CD4-positive, CD25-positive, alpha-beta regulatory T cell (primary cell): ENCODE measurements around the gene FAM216B. TPM values are rescaled to one million over a fixed set of nuclear protein-coding genes. Genes with fewer than 3 reads are reported as not detected.

Experiments
- ATAC-seq, 2 donors: fragments of 150-1000 bp; cut with Tn5 transposase; one replicate each; pipeline ENCODE4 v1.10.0; 2021; ENCODE audit warnings: low read depth in 2 of 2, moderate number of reproducible peaks in 2 of 2, moderate library complexity in 1 of 2
- DNase-seq, 3 donors: peaks; one replicate each; pipeline versions ENCODE4 v3.0.0 to v3.0.0-alpha.2; 2012 to 2022; ENCODE audit warnings: mixed read lengths in 1 of 3
- H3K27ac ChIP-seq: one replicate; pipeline ENCODE4 v1.7.0; 2013; ENCODE audit warnings: mild to moderate bottlenecking, low read length; ENCODE audit not compliant: insufficient read depth, poor library complexity, severe bottlenecking
- H3K27me3 ChIP-seq: one replicate; pipeline ENCODE4 v1.7.0; 2013; ENCODE audit warnings: low read length; ENCODE audit not compliant: control insufficient read depth, insufficient read depth
- H3K36me3 ChIP-seq: one replicate; pipeline ENCODE4 v1.7.0; 2013; ENCODE audit warnings: mild to moderate bottlenecking, low read length, moderate library complexity; ENCODE audit not compliant: control insufficient read depth, insufficient read depth
- H3K4me1 ChIP-seq: 2 replicates; pipeline ENCODE4 v1.7.0; 2013; ENCODE audit warnings: mild to moderate bottlenecking, low read length; ENCODE audit not compliant: insufficient read depth, control insufficient read depth, poor library complexity, severe bottlenecking
- H3K4me3 ChIP-seq: one replicate; pipeline ENCODE4 v1.7.0; 2013; ENCODE audit warnings: low read depth, mild to moderate bottlenecking, low read length, moderate library complexity
- H3K9me3 ChIP-seq, 2 experiments: 1 replicate in 1 of 2; 2 replicates in 1 of 2; pipeline ENCODE4 v1.7.0; 2013; ENCODE audit warnings: low read length in 2 of 2, mild to moderate bottlenecking in 1 of 2, moderate library complexity in 1 of 2; ENCODE audit not compliant: control insufficient read depth in 2 of 2
- H3K27ac Mint-ChIP-seq, 3 donors: one replicate each; pipeline ENCODE4 v1.8.0; 2020 to 2022; ENCODE audit warnings: mild to moderate bottlenecking in 3 of 3, mixed read lengths in 3 of 3, moderate library complexity in 2 of 3
- H3K27me3 Mint-ChIP-seq: one replicate; pipeline ENCODE4 v1.8.0; 2022; ENCODE audit warnings: mild to moderate bottlenecking, mixed read lengths
- H3K36me3 Mint-ChIP-seq: one replicate; pipeline ENCODE4 v1.8.0; 2020; ENCODE audit warnings: mixed read lengths
- H3K4me1 Mint-ChIP-seq, 4 donors: one replicate each; pipeline ENCODE4 v1.8.0; 2020 to 2022; ENCODE audit warnings: mixed read lengths in 4 of 4, mild to moderate bottlenecking in 1 of 4
- H3K4me3 Mint-ChIP-seq, 4 donors: one replicate each; pipeline ENCODE4 v1.8.0; 2020 to 2022; ENCODE audit warnings: mild to moderate bottlenecking in 4 of 4, mixed read lengths in 4 of 4, moderate library complexity in 3 of 4
- H3K9me3 Mint-ChIP-seq, 7 donors: one replicate each; pipeline ENCODE4 v1.8.0; 2020 to 2022; ENCODE audit warnings: mixed read lengths in 7 of 7, mild to moderate bottlenecking in 3 of 7, moderate library complexity in 2 of 7
- polyA plus RNA-seq, 4 donors: library from polyadenylated mRNA; unstranded; fragments of 300-500 nt; fragmentation: Illumina TruSeq; gene quantifications; one replicate each; pipeline ENCODE4 v1.2.3, GENCODE V29; 2021
- total RNA-seq: library from RNA; stranded (reverse); gene quantifications from one replicate; pipeline ENCODE4 v1.2.3, GENCODE V29; 2022

The FAM216B gene
- total RNA-seq, result not detected
- not detected for polyA plus RNA-seq

GRCh38 chr13:42781352-42781751 is at the start of gene FAM216B:
FAM216B (plus strand) TSS chr13:42781584; CDS start chr13:42784068, 2,484 bp downstream.
- no peak within 1 kb of the TSS for H3K27ac Mint-ChIP-seq

DNA sequence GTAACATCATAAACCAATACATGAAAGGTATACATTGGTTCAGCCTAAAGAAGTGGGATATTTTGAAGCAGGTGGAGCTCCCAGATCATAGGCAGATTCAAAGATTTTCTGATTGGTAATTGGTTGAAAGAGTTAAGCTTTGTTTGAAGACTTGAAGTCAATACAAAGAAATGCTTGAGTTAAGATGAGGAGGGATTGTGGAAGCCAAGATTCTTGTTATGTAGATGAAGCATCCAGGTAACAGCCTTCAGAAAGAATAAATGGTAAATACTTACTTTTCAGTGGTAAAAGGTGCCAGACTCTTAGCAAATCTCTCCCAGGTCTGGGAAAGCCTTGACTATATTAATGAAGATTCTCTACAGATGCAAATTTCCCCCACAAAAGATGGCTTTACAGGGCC is 49.3 kb upstream of the FAM216B start:
- H3K9me3 ChIP-seq, result no peaks in the 10 kb centered on the region
- no peaks in the 10 kb centered on the region for H3K36me3 Mint-ChIP-seq
- H3K4me3 Mint-ChIP-seq, result no peak overlapping the region
- peaks cover 0 to 3% (median 0%) of the 10 kb centered on the region in 7 donors for H3K9me3 Mint-ChIP-seq
- peaks cover 4% of the 10 kb centered on the region for H3K27me3 ChIP-seq
- H3K36me3 ChIP-seq, result no peaks in the 10 kb centered on the region
- H3K4me3 ChIP-seq, result no peak overlapping the region
- no peak overlapping the region for H3K27ac ChIP-seq
- no peaks in the 10 kb centered on the region for H3K4me1 Mint-ChIP-seq
- DNase-seq (no peak), ATAC-seq (no peak)
- no peaks in the 10 kb centered on the region for H3K4me1 ChIP-seq
- peaks cover 19% of the 10 kb centered on the region for H3K27me3 Mint-ChIP-seq
- no peak overlapping the region for H3K27ac Mint-ChIP-seq

More at GRCh38 chr13:42781352-42781751, at the start of gene FAM216B:
- H3K9me3 Mint-ChIP-seq, result peaks cover 0 to 2% (median 0%) of the 10 kb centered on the region in 7 donors
- Histone ChIP-seq H3K4me1 (no peaks in the 10 kb centered on the region), H3K27me3 (no peaks in the 10 kb centered on the region), H3K9me3 (no peaks in the 10 kb centered on the region), H3K36me3 (no peaks in the 10 kb centered on the region), H3K27ac (no peak within 1 kb of the TSS), H3K4me3 (no peak within 1 kb of the TSS)
- H3K27me3 Mint-ChIP-seq, result peaks cover 5% of the 10 kb centered on the region
- no peak for DNase-seq
- ATAC-seq, result no peak
- no peaks in the 10 kb centered on the region for H3K4me1 Mint-ChIP-seq
- no peak within 1 kb of the TSS for H3K4me3 Mint-ChIP-seq
- H3K36me3 Mint-ChIP-seq, result no peaks in the 10 kb centered on the region

DNA sequence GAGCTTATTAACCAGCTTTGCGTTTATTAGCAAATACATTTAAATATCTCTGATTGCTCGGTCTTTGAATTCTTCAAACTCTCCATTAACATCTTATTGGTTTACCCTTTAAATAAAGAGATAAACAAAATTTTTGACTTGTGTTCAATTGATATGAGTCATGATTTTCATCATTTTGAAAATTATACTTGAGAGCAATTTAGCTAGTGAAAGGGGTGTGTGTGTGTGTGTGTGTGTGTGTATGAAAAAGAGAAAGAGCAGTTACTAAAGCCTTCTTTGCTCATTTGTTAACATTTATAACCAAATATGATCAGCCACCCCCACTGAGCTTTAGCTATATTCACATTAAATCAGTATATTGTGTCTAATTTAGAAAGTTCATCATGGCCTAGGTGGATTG is 48.3 kb upstream of the FAM216B start:
- Histone ChIP-seq H3K4me3 (no peak overlapping the region), H3K27ac (no peak overlapping the region), H3K36me3 (no peaks in the 10 kb centered on the region), H3K9me3 (no peaks in the 10 kb centered on the region), H3K27me3 (peaks cover 4% of the 10 kb centered on the region), H3K4me1 (no peaks in the 10 kb centered on the region)
- peaks cover 18% of the 10 kb centered on the region for H3K27me3 Mint-ChIP-seq
- no peak overlapping the region for H3K27ac Mint-ChIP-seq
- DNase-seq (no peak), ATAC-seq (no peak)
- H3K9me3 Mint-ChIP-seq, result peaks cover 0 to 3% (median 0%) of the 10 kb centered on the region in 7 donors
- H3K4me3 Mint-ChIP-seq, result no peak overlapping the region
- no peaks in the 10 kb centered on the region for H3K36me3 Mint-ChIP-seq
- no peaks in the 10 kb centered on the region for H3K4me1 Mint-ChIP-seq

- Mint-ChIP-seq H3K36me3 (no peaks in the 10 kb centered on the region), H3K27ac (no peak overlapping the region)
Observed at GRCh38 chr13:42735010-42735409, 46.4 kb upstream of the FAM216B start.

DNA sequence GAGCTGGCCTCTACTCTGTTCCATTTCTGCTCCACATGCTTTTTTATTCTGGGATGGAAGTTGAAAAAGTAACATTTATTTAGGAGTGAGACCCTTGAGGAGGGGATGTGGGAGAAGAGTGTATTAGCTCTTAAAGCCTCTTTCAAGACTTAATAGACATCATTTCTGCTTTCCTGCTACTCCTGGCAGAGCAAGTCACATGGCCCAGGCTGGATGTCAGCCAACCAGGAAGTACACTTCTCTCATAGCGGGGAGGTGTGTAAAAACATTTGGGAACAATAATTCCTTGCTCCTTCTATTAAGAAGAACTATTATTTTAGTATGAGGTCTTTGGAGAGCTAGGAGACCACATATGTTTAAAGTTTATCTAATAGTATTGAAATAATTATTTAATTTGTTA is 40.6 kb upstream of the FAM216B start:
- Mint-ChIP-seq H3K4me1 (no peaks in the 10 kb centered on the region), H3K27ac (no peak overlapping the region), H3K4me3 (no peak overlapping the region), H3K9me3 (peaks cover 0 to 2% (median 0%) of the 10 kb centered on the region in 7 donors), H3K36me3 (no peaks in the 10 kb centered on the region), H3K27me3 (peaks cover 27% of the 10 kb centered on the region)
- Histone ChIP-seq H3K27ac (no peak overlapping the region), H3K4me1 (no peaks in the 10 kb centered on the region), H3K9me3 (no peaks in the 10 kb centered on the region), H3K27me3 (peaks cover 13% of the 10 kb centered on the region), H3K4me3 (no peak overlapping the region), H3K36me3 (no peaks in the 10 kb centered on the region)
- DNase-seq, result no peak
- no peak for ATAC-seq

More at GRCh38 chr13:42735010-42735409, 46.4 kb upstream of the FAM216B start:
- ATAC-seq, result no peak
- no peak overlapping the region for H3K4me3 Mint-ChIP-seq
- H3K4me1 ChIP-seq, result no peaks in the 10 kb centered on the region
- peaks cover 12% of the 10 kb centered on the region for H3K27me3 Mint-ChIP-seq
- H3K27me3 ChIP-seq, result peaks cover 5% of the 10 kb centered on the region
- H3K4me3 ChIP-seq, result no peak overlapping the region
- H3K9me3 ChIP-seq, result no peaks in the 10 kb centered on the region
- no peak overlapping the region for H3K27ac ChIP-seq
- no peak for DNase-seq
- no peaks in the 10 kb centered on the region for H3K4me1 Mint-ChIP-seq
- H3K36me3 ChIP-seq, result no peaks in the 10 kb centered on the region
- no peaks in the 10 kb centered on the region for H3K9me3 Mint-ChIP-seq

DNA sequence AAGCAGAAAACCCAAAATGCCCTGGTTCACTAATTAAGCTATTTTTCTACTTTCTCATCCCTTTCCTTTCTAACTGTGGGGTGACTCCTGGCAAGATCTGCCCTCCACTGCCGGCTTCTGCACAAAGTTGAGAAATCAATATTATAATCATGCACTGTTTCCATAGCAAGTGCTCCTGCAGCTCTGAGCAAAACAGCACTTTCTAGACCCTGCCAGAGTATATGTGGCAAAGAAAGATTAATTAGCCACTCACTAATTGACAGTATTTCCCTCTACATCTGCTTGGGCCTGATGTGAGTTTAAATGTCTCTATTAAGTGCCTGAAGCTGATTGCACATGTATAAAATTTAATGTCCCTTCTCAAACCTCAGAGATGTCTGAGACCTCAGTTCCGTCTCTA is 39.5 kb upstream of the FAM216B start:
- ATAC-seq, result no peak
- H3K4me1 Mint-ChIP-seq, result no peaks in the 10 kb centered on the region
- Histone ChIP-seq H3K9me3 (no peaks in the 10 kb centered on the region), H3K4me3 (no peak overlapping the region), H3K27me3 (peaks cover 11% of the 10 kb centered on the region), H3K4me1 (no peaks in the 10 kb centered on the region), H3K27ac (no peak overlapping the region), H3K36me3 (no peaks in the 10 kb centered on the region)
- no peak overlapping the region for H3K4me3 Mint-ChIP-seq
- H3K9me3 Mint-ChIP-seq, result peaks cover 0 to 2% (median 0%) of the 10 kb centered on the region in 7 donors
- H3K27ac Mint-ChIP-seq, result no peak overlapping the region
- DNase-seq, result no peak
- no peaks in the 10 kb centered on the region for H3K36me3 Mint-ChIP-seq
- H3K27me3 Mint-ChIP-seq, result peaks cover 25% of the 10 kb centered on the region

- H3K9me3 Mint-ChIP-seq, result peaks cover 0 to 7% (median 0%) of the 10 kb centered on the region in 7 donors
- peaks cover 23% of the 10 kb centered on the region for H3K27me3 Mint-ChIP-seq
- Histone ChIP-seq H3K36me3 (no peaks in the 10 kb centered on the region), H3K9me3 (no peaks in the 10 kb centered on the region), H3K27ac (no peak overlapping the region), H3K27me3 (peaks cover 12% of the 10 kb centered on the region), H3K4me3 (no peak overlapping the region), H3K4me1 (no peaks in the 10 kb centered on the region)
- DNase-seq (no peak), ATAC-seq (no peak)
- H3K4me1 Mint-ChIP-seq, result no peaks in the 10 kb centered on the region
- no peak overlapping the region for H3K27ac Mint-ChIP-seq
- no peak overlapping the region for H3K4me3 Mint-ChIP-seq
- H3K36me3 Mint-ChIP-seq, result no peaks in the 10 kb centered on the region
Observed at GRCh38 chr13:42745655-42746054, 35.7 kb upstream of the FAM216B start.

DNA sequence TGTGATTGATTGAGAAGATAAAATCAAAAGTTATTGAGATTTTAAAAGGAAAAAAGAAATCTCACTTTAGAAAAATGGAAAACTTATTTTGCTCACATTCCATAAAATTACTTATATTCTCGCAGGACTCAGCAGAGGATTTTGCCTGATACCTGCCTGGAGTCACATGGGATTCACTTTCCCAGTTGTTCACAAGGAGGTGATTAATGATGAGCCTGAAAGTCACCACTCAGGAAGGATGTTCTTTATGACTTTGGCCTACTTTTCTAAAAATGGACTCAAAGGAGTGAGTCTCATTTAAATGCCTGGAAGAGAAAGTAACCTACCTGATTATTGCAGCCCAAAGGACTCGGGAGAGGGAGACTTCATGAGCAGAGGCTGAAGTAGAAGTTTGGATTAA is 34.5 kb upstream of the FAM216B start:
- ATAC-seq, result no peak

More for the DNA sequence above, 34.5 kb upstream of the FAM216B start:
- Mint-ChIP-seq H3K9me3 (peaks cover 0 to 7% (median 0%) of the 10 kb centered on the region in 7 donors), H3K27ac (no peak overlapping the region), H3K36me3 (no peaks in the 10 kb centered on the region), H3K27me3 (peaks cover 27% of the 10 kb centered on the region), H3K4me3 (no peak overlapping the region), H3K4me1 (no peaks in the 10 kb centered on the region)
- H3K4me1 ChIP-seq, result no peaks in the 10 kb centered on the region
- H3K4me3 ChIP-seq, result no peak overlapping the region
- DNase-seq, result no peak
- H3K27ac ChIP-seq, result no peak overlapping the region
- peaks cover 8% of the 10 kb centered on the region for H3K27me3 ChIP-seq
- no peaks in the 10 kb centered on the region for H3K9me3 ChIP-seq
- H3K36me3 ChIP-seq, result no peaks in the 10 kb centered on the region
